HS-27A (cell line): Measurements from ENCODE around the gene GABARAP.

Source experiments
- DNase-seq: peaks from one replicate; pipeline ENCODE4 v3.0.0-alpha.2; 2012; ENCODE audit warnings: low read depth, missing footprints

The GABARAP gene

DNA sequence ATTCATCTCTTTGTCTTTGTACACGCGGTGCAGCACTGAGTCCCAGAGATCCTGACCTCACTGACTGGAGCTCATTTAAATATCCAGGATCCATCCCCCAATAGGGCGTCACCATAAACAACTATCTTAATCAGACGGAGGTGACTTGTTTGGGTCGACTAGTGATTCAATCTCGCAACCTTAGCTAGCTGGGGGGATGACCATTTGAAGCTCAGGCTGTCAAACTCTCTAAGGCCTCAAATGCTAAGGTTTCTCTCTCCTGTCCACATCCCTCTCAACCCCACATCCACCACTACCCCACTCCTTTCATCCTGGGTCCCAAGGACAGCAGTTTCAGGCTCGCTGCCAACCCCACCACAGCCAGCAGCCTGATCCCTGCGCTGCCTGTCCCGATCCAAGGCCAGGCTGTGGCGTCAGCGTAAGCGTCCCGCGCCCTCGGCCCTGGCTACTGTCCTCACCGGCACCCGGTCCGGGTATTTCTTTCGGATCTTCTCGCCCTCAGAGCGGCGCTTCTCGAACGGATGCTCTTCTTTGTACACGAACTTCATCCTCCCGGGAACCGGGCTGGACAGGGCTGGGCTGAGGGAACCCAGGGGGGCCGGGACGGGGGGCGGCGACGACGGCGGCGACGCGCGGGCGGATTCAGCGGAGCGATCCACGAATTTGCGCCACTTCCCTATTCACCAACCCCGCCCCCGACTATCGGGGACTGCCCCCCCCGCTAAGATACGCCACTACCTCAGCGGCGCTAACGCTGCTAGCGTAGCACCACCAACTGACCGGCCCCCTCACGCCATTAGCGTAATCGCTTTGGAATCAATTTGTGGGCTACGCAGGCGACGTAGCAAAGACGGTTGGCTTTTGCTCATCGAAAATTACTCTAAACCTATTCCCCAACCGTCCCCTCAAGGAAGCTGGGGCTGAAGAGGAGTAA is at the start of gene GABARAP:
TSS of gene GABARAP (minus strand) at position 667 of the 934 bp plus-strand sequence. CDS start at position 548, 119 bp downstream.
- DNase-seq = no peak

DNA sequence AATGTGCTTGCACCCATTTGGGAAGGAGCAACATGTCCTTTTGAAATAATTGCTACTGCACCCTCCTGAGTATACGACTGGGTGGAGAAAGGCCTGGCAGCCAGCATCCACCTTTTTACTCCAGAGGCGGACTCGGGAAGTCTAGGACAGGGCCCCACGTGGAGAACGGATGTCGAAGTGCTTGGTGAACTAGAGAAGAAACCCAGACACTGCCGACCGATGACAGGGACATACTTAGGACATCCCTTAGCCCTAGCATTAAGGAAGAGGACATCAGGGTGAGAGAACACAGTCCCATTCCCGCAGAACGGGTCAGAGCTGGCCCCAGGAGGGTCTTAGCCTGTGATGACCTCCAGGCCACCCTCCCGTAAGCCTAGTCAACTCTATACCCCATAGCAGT is 48.4 kb upstream of the GABARAP start:
- no peak for DNase-seq

DNA sequence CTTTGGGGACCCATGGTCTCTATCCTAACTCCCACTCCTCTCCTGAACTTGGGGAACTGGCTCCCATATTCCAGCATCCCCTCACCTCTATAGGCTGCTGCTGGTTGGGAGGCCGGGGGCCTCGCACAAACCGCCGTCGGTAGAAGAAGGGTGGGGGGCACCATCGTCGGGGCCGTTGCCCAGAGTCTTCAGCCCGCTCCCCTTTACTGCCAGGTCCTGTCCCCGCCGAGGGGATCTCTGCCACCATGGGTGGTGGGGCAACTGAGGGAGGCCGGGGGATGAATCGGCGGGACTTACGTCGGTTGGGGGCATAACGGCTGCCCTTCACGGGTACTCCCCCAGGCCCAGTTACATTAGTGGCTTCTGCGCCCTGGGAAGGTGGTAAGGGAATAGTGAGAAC is 47.9 kb upstream of the GABARAP start:
- no peak for DNase-seq

DNA sequence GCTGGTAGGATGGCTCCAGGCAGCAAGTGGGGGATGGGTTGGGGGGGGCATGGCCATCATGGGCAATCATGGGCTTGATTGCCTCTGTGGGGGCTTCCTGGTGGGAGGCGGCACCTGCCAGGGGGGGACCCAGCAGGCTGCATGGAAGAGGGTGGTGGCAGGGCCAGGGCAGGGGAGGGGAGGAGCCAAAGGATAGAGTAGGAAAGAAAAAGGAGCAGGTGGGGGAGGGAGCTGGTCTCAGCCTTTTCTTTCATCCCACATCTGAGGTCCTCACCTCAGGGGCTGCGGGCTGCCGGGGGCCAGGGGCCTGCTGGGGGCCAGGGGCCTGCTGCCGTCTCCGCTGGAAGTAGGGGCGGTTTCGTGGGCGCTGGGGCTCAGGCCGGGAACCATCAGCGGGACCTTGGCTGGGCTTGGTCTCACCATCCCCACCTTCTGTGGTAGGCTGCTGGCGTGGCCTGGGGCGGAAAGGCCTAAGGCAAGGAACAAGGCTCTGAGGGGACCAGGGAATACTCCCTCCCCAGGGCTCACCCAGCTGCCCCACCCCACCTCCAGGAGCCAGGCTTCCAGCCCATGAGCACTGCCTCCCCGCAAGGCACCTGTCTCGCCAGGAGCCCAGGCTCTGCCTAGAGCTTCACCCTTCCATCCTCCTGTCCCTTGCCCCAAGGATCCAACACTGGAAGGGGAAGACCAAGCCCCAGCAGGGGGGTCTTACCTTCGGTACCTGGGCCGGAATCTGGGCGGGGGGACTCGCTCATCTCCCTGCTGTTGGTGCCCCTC is 47.2 kb upstream of the GABARAP start:
- DNase-seq = no peak

DNA sequence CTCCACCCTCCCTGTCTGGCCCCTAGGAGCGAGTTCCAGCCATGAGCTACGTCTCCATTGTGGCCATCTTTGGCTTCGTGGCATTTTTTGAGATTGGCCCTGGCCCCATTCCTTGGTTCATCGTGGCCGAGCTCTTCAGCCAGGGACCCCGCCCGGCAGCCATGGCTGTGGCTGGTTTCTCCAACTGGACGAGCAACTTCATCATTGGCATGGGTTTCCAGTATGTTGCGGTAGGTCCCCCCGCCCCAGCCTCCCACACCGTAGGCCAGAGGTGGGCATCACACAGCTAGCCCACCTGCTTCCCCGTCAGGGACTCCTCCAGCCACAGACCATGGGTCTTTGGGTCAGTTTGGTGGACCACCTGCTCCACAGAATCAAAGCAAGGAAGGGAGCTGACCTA is 43.4 kb upstream of the GABARAP start:
- no peak for DNase-seq

DNA sequence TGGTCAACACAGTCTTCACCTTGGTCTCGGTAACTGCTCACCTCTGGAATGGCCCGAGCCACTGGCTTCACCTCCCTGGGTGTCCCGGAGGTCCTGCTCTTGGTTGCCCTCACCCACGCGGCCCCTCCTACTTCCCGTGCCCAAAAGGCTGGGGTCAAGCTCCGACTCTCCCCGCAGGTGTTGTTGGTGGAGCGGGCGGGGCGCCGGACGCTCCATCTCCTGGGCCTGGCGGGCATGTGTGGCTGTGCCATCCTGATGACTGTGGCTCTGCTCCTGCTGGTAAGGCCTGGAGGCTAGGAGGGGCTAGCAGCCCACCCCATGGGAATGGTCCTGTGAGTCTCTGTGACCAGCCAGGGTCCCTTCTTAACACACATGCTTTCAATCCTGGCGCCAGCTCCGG is 42.7 kb upstream of the GABARAP start:
- DNase-seq = no peak

DNA sequence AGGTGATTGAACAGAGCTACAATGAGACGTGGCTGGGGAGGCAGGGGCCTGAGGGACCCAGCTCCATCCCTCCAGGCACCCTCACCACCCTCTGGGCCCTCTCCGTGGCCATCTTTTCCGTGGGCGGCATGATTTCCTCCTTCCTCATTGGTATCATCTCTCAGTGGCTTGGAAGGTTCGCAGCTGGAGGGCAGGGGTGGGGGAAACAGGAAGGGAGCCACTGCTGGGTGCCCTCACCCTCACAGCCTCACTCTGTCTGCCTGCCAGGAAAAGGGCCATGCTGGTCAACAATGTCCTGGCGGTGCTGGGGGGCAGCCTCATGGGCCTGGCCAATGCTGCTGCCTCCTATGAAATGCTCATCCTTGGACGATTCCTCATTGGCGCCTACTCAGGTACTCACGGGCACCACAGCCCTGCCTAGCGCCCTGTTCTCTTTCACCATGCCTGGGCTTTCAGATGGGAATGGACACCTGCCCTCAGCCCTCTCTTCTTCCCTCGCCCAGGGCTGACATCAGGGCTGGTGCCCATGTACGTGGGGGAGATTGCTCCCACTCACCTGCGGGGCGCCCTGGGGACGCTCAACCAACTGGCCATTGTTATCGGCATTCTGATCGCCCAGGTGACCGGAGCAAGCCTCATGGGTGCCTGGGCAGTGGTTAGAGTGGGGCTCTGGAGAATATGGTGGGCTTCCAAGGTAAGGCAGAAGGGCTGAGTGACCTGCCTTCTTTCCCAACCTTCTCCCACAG is 41.4 kb upstream of the GABARAP start:
- DNase-seq = no peak

DNA sequence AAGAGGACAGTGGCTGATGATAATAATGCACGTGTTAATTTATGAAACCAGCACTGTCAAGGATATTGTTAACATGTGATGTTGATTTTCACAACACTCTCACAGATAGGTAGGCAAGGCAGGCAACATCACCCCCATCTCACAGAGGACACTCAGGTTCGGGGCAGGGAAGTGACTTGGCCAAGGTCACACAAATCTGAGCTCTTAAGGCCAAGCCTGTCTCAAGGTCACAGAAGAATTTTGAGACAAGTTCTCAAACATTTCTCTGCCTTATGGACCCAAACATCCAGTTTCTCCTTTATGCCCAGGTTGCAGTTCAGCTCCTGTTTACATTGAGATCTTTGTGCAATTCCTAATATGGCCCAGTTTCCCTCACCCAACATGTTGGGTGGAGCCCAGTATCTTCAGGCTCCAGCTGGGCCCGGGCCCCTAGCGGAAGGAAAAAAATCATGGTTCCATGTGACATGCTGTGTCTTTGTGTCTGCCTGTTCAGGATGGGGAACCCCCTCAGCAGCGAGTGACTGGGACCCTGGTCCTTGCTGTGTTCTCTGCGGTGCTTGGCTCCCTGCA is 40.6 kb upstream of the GABARAP start:
- DNase-seq = no peak

DNA sequence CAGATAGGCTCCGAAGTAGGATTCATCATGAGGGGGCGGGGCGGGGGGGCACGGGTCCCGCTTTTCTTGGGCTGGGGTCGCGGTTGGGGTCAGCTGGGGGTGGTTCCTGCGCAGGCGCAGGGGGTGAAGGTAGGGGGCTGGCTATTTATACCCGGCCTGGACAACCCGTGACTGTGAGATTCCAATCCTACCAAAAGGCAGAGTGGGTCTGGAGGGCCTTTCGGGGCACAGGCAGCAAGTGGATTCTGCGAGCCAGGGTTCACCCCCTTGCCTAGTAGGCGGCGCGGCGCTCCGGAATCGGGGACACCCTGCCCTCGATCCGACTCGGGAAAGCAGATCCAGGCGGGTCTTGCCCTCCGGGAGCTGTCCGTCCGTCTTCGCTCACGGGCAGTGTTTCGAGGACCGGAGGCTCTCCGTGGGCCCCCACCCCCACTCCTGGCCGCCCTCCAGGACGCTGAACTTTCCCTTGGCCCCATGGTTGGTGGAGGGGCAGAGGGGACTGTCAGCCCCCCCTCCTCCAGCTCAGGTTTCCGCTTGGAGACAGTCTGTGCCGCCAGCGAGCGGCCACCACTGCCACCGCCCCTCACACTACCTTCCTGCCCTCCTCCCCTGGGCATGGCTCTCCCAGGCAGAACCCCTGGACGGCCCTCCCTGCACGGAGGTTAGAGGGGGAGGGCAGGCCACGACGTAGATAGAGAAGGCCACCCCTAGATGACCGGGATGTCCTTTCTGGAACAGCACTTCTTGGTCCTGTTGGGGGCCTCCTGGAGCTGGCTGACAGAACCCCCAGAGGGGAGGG is 39.9 kb upstream of the GABARAP start:
- no peak for DNase-seq

DNA sequence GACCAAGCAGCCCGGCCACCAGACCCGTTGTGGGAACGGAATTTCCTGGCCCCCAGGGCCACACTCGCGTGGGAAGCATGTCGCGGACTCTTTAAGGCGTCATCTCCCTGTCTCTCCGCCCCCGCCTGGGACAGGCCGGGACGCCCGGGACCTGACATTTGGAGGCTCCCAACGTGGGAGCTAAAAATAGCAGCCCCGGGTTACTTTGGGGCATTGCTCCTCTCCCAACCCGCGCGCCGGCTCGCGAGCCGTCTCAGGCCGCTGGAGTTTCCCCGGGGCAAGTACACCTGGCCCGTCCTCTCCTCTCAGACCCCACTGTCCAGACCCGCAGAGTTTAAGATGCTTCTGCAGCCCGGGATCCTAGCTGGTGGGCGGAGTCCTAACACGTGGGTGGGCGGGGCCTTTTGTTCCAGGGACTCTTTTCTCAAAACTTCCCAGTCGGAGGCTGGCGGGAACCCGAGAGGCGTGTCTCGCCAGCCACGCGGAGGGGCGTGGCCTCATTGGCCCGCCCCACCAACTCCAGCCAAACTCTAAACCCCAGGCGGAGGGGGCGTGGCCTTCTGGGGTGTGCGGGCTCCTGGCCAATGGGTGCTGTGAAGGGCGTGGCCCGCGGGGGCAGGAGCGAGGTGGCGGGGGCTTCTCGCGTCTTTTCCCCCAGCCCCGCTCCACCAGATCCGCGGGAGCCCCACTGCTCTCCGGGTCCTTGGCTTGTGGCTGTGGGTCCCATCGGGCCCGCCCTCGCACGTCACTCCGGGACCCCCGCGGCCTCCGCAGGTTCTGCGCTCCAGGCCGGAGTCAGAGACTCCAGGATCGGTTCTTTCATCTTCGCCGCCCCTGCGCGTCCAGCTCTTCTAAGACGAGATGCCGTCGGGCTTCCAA is 39.1 kb upstream of the GABARAP start, which contains the start of gene SLC2A4:
TSS of gene SLC2A4 (plus strand) at position 645 of the 879 bp plus-strand sequence. CDS start at position 862, 217 bp downstream.
- DNase-seq = peak; percentile 66

DNA sequence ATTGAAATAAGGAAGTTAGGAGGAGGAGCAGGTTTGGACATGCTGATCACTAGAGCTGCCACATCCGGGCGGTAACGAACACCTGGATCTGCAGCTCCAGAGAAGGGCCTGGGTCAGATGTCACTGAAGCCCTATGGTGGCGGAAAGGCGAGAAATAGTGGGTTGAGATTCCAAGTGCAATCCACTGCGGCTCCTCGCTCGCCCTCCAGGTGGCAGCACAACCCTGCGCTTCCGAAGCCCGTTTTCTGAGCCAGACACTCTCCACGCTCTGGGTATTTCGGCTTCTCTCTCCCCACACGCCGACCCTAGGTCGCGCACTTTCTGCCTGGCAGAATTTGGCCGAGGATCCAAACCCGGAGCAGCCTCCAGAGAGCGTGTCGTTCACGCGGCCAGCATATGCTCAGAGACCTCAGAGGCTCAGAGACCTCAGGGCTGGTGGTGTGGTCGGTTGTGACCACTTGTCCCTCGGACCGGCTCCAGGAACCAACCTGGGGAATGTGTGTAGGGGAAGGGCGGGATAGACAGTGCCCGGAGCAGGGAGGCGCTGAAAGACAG is 38.3 kb upstream of the GABARAP start:
- peak; percentile 26 for DNase-seq

DNA sequence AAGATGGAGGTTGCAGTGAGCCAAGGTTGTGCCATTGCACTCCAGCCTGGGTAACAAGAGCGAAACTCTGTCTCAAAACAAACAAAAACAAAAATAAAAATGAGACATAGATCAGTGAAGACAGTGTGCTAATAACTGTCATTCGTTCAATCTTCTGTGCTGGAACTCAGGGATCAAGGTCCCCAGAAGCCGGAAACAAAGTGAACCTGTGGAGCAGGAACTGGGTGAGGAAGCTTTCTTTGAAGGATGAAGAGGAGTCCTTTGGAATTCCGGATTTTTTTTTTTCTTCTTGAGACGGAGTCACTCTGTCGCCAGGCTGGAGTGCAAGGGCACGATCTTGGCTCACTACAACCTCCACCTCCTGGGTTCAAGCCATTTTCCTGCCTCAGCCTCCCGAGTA is 37.2 kb upstream of the GABARAP start:
- DNase-seq = no peak

DNA sequence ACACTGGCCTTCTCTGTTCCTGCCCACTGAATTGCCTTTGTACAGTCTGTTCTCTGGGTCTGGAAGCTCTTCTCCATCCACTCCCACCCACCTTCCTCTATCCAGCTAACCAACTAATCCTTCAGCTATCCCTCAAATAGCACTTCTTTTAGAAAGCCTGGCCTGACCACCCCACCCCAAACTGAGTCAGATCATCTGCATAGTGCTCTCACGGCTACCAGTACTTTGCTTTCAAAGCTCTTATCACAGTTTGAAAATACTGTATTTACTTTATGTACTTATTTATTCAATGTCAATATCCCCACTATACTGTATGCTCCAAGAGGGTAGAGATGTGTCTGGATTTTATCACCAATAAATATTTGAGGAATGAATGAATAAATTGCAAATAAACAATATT is 24.5 kb upstream of the GABARAP start:
- DNase-seq = no peak

DNA sequence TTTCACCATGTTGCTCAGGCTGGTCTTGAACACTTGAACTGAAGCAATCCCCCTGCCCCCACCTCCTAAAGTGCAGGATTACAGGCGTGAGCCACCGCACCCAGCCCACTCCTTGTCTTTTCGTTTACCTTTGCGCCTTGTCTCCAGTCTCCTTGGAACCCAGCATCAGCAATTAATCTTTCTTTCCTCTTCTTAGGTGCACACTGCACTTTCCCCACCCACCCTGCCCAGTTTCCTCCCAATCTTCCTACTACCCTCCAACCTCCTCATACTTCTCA is 21.5 kb upstream of the GABARAP start:
- DNase-seq = no peak

DNA sequence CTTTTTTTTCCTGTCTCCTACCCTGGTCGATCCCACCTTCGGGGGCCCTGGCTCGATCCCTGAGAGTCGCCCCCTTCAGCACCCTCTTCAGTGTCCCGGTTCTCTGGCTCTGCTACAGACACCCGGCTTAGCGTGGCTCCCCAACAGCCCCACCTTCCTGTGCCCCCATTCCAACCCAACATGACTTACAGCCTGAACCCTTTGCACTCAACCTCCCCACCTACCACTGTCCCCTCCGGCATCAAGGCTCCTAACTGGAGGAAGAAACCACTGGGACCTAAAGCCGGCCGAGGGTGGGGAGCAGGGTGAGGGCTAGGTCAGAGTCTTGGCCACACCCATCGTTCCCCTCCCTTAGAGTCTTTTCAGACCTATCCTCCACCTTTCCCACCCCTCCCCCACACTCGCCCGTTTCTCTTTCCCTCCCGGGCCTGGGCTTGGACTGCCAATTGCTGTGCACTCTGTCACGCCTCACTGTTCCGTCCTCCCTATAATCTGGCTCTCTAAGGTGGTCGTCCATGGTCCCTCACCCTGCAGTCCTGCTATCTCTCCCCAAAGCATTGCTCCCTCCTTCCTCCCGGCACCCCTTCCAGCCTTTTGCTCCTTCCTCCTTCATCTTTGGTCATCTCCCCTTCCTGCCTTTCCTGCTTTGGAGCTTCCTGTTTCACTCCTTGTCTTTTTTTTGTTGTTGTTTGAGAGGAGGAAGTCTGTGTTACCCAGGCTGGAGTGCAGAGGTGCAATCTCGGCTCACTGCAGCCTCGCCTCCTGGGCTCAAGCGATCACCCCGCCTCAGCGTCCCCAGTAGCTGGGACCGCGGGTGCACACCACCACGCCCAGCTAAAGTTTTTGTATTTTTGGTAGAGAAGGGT is 20.9 kb upstream of the GABARAP start:
- no peak for DNase-seq

DNA sequence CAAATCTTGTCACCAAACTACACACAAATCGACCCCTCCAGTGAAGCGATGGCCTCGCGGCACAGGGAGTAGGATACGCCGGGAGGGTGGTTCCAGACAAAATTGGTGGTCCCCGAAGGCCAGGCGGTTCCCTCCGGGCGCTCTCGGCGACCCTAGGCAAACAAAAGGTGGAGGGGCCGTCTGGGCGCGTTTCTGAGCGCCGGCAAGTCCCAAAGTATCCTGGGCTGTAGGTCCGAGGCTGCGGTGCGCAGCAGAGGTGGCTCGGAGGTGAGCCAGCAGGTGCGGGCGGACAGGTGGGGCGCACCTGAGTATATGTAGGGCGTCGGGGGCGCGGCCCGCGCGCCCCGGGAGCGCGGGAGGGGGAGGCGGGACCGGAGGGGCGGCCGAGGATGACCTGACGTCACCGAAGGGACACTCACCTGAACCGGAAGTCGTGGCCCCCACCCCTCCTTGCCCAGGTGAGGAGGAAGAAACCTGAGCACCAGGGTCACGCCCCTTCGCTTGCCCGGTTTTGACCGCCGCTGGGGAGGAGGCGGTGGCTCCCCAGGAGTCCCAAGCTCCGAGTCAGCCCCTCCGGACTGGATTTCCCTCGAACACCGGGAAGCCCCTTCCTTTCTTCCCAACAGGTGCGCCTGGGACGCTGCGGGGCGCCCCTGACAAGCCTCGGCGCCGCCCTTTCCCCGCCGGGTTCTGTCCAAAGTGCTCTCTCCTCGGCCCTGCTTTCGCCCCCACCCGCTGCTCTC is 20.1 kb upstream of the GABARAP start, which contains the start of gene CLDN7:
TSS of gene CLDN7 (minus strand) at position 287 of the 743 bp plus-strand sequence. CDS start 435 bp downstream, outside the sequence.
- DNase-seq = no peak

DNA sequence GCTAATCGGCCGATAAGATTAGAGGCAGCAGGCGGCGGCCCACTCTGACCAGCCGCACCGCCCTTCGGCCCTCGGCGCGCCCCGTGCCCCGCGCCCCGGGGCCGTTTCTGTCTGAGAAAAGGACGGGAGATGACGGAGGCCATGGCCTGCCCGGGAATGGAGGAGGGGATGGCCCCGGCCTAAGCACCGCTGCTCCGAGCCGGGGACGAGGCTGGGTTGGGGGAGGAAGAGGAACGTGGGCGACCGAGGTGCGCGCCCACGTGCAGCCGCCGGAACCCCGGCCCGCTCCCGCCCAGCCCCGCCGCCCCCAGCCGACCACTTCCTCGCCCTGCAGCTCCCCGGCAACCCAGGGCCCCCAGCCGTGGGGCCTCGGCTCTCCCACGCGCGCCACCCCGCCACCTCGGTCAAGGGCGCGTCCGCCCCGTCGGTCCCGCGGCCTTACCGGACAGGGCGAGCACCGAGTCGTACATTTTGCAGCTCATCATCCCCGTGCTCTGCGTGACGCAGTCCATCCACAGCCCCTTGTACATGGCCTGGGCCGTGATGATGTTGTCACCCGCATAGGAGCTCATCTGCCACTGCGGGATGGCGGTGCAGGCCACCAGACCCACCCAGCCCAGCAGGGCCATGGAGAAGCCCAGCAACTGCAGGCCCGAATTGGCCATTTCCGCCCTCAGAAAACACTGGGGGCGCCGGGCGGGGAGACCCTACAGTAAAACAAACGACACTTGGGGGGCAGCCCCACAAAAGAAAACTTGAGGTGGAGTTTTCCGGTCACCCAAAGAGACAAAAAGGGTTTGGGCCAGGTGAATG is 19.3 kb upstream of the GABARAP start:
- no peak for DNase-seq
